ENCODE measurements around the gene OR6K3. TPM values are rescaled to one million over a fixed set of nuclear protein-coding genes. Genes with fewer than 3 reads are reported as not detected.

The OR6K3 gene
- total RNA-seq: not detected in 2 replicates

GRCh38 chr1:158720620-158721019, at the start of gene OR6K3:
Gene OR6K3 (minus strand): TSS chr1:158720720. CDS start chr1:158718115, 2,605 bp downstream.

GRCh38 chr1:158754420-158754819, 33.9 kb upstream of the OR6K3 start, which contains the start of gene OR6K6:
Gene OR6K6 (plus strand): TSS chr1:158754720. CDS start chr1:158754888, 168 bp downstream.

GRCh38 chr1:158700552-158700951, 20.0 kb downstream of the OR6K3 start, which contains the start of gene OR6K2:
Gene OR6K2 (minus strand): TSS chr1:158700652. CDS start chr1:158700652, 0 bp downstream.

GRCh38 chr1:158686111-158687009, 34.2 kb downstream of the OR6K3 start, which contains the start of gene SPTA1:
Gene SPTA1 (minus strand): TSS chr1:158686715. CDS start chr1:158686517, 198 bp downstream.

Other genes starting within 250 kb of the OR6K3 start
- gene OR10R2, start 248.5 kb downstream of the OR6K3 start, total RNA-seq: not detected in 2 replicates
- not detected in 2 replicates for gene OR6Y1, start 166.3 kb downstream of the OR6K3 start, total RNA-seq
- not detected in 2 replicates for gene OR6P1, start 150.1 kb downstream of the OR6K3 start, total RNA-seq
- not detected in 2 replicates for gene OR10X1, start 140.8 kb downstream of the OR6K3 start, total RNA-seq
- not detected in 2 replicates for gene OR10Z1, start 115.5 kb downstream of the OR6K3 start, total RNA-seq
- gene SPTA1, start 34.0 kb downstream of the OR6K3 start, total RNA-seq: under 0.01 and 0.20 TPM in 2 replicates
- gene OR6K2, start 20.1 kb downstream of the OR6K3 start, total RNA-seq: not detected in 2 replicates
- gene OR6K6, start 34.0 kb upstream of the OR6K3 start, total RNA-seq: not detected in 2 replicates
- gene OR6N1, start 51.5 kb upstream of the OR6K3 start, total RNA-seq: not detected in 2 replicates
- not detected in 2 replicates for gene OR6N2, start 60.5 kb upstream of the OR6K3 start, total RNA-seq
- not detected in 2 replicates for gene MNDA, start 110.6 kb upstream of the OR6K3 start, total RNA-seq
- not detected in 2 replicates for gene PYHIN1, start 210.8 kb upstream of the OR6K3 start, total RNA-seq

All from mammary microvascular endothelial cell (primary cell).